Hematopoietic multipotent progenitor cell treated with erythropoietin and hydrocortisone succinate and interleukin-3 and kit ligand, for 15 days (in vitro differentiated cells): ENCODE data around the gene FNBP1L.
A peak's percentile ranks its signal among the peaks of the same experiment; 100 is the strongest.
"Not testable (repeated sequence)": the region's sequence is repeated elsewhere in the genome, so short reads cannot be mapped to it uniquely, and the experiment has no call there.

Source experiments
- DNase-seq: peaks from one replicate; pipeline ENCODE4 v3.0.0-alpha.2; 2015; ENCODE audit warnings: low spot score

FNBP1L gene

DNA sequence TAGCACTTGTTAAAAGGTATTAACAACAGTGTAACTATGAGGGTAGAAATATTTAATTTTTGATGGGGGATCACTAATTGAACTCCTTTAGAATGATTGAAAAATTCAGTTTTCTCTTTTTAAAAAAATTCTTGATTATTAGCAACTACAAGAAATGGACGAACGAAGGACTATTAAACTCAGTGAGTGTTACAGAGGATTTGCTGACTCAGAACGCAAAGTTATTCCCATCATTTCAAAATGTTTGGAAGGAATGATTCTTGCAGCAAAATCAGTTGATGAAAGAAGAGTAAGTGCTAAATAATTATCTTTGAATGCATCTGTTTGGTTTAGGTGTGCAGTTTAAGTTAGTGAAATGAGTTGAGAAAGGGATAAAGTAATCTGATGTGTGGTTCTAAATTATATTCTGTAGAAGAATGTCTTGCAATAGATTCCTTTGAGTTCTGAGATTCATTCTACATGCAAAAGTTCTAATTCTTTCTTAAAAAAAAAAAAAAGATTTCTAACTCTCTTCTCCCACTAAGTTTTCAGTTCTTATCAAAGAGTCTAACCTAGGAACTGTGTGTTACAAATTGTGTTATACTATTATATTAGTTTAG lies 85.0 kb downstream of the FNBP1L start:
- no peak for DNase-seq

DNA sequence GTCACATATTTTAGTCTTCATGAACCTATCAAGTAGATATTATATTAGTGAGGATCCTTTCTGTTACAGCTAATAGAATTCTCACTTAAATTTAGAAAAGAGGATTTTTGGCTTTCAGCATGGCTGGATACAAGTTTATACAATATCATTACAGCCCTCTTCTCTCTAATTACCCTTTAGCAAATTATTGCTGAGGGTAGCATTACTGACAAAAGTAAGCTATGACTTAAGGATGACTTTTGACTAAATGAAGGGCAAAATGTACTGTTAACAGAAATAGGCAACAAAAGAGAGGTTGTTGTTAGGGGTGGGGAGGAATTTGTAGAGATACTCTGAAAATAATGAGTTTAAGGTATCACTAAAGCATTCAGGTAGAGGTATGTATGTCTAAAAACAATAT lies 85.8 kb downstream of the FNBP1L start:
- DNase-seq = no peak

DNA sequence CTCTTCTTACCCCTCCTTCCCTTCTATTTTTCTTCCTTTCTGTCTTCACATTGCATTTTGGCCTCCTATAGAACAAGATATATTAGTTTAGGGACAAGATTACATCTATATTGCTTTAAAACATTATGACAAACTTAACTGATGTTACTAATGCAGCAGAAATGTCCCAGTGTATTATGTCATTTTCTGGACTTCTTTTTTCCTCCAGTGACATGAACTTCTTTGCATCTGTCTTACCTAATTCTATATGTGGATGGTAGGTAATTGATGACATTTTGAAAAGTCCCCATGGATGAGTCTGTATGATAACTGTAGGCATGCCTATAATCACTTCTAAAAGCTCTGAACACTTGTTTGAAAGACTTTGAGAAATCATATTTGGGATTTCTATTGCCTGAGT lies 89.5 kb downstream of the FNBP1L start:
- DNase-seq = no peak

DNA sequence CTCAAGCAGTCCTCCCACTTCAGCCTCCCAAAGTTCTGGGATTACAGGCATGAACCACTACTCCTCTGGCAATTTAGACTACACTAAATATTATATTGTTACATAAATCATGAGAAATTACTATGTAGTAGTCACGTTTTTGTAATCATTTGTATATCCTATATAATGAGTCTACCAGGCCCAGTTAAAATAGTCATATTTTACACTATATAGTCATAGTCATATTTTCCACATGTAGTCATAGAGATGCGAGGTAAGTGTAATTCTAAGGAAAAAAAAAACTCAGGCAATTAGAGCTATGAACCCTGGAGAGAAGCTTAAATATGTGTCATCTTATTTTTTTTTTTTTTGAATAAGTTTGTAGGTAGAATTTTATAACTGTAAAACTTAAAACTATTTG lies 90.0 kb downstream of the FNBP1L start:
- no peak for DNase-seq

DNA sequence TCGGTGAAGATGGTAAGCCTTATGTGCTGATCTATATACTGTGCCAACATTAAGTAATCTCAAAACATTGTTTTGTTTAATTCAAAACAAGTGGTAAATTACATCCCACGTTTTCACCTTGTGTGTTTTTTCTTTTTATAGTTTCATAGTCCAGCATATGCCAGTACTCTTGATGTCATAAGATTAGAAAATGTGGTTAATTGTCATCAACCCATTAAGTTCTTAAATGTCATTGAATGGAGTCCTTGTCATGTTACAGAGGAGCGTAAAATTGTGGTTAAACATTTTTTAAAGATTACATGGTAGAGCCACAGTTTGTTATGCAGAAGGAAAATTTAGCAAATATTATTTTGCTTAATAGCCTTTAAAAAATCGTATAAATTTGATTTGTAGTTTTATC lies 93.1 kb downstream of the FNBP1L start:
- no peak for DNase-seq

DNA sequence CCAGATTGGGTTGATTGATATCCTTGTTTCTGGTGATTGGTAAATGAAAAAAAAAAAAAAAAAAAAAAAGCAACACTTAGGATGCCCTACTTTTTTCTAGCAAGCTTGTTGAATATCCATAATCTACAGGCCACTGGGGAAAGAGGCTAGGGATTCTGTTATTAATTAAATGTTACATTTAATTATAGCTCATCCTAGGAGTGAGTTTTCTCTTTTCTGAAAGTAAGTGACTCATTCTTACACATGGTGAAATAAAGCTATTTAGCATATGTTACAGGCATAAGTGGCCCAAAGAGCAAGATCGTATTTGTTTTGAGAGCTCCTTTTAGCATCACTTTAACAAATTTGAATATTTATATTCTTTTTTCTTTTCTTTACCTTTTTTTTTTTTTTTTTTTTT lies 94.5 kb downstream of the FNBP1L start:
- DNase-seq = no peak

DNA sequence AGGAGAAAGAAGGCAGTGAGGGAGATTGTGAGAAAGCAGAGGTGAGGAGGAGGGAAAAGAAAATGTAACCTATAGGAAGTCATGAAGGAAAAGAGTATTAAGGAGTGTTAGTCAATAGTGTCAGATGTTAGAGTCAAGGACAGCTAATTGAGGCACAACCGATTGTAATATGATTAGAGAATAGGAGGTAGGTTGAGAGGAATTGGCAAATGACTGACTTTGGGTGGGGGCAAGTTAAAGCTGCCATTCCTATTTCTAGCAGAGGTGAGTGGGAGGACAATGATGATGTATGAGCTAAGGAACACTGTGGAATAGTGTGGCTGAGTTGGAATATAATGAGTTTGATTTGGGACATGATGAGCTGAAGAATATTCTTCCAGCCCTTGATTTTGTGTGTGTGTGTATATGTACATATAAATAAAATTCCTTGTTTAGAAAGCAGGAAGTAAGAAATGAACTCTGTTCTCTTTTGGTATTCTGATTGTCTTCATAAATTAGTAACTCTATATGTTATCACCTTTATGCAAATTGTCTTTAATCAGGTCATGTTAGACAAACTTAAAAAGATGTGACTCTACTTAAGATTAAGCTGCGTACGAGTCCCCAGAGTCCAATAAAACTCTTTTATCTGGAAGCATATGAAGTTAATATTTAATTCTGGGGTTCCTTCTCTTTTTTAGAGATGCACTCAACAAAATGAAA lies 98.4 kb downstream of the FNBP1L start:
- DNase-seq = no peak

DNA sequence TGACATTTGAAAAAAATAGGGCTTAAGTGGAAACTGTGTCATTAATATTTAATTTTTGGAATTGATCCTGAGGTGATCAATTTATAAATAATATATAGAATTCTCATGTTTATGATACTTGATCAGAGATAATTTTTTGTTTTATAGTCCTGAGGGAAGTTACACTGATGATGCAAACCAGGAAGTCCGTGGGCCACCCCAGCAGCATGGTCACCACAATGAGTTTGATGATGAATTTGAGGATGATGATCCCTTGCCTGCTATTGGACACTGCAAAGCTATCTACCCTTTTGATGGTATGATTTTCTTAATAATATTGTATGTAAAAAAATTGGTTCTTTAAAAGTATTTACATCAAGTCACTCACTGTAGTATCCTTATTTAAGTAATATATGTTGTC lies 101.2 kb downstream of the FNBP1L start:
- DNase-seq = no peak

DNA sequence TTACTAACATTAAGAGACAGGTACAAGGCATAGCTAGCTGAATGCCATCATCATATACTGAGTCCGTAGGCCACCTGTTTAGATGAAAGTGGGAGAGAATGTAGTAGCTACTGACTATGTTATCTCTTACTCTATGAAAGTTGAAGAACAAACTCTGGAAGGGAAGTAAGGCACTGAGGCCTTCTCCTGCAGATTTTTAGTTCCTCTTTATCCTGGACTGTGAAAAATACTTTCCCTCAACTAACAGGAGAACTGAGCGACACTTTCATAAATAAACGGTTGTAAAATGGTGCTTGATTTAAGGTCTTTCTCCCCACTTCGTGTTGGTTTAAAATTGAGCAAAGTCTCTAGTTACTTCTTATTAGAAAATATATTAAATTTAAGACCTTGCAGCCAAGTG lies 101.9 kb downstream of the FNBP1L start:
- DNase-seq = no peak

DNA sequence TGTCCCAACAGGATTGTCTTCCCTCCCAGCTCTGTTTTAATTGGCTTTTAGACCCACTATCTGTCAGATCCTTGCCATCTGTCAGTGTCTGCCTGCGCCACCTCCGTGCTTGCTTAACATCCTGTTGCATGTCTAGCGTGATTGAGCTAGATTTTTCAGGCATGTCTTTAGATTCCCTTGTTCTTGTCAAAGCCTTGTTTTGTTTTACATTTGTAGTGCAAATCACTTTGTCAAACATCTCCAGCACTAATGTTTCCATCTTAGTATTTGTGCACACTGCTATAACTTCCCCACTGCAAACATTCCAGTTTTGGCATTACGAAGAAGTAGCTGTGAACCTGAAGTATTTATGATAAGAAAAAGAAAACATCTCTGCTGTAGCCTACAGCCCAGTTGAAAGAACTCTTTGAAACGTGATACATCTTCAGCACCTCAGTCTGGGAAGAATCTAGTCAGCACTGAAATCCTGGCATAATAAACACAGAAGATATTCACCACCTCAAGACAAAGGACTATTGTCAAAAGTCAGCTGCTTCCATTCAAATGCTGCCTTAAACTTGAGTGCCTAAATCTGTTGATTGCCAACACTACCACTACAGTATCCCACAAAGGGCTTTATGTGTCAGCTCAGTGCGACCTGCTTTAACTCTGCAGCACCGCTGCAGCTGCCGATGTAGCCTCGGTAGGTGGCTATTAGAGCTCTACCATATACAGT lies 105.0 kb downstream of the FNBP1L start:
- DNase-seq = no peak

DNA sequence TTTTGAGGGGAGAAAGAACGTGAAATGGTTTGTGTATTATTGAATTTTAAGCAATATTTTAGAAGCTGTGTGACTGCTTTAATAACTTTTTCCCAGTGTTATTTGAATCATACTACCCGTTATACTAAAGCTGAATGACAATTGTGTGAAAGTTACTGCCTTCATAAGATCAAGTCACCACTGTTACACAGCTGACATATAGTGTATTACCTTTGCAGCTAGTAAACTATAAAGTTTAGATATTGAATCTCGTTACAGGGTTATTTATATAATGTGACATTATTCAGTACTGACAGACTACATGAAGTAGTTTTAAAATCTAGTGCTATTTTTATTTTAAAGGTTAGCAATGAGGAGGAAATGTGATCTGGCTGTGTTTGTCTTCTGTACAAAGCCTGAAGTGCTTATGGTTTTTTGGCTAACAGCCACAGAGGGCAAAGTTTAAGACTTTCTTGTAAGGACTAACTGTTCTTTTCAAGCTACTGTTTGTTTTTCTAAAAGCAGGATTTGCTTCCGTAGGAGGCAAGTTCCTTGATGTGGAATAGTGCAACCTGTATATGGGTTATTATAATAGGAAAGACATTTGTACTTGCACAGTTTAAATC lies 106.1 kb downstream of the FNBP1L start:
- DNase-seq = not testable (repeated sequence)

DNA sequence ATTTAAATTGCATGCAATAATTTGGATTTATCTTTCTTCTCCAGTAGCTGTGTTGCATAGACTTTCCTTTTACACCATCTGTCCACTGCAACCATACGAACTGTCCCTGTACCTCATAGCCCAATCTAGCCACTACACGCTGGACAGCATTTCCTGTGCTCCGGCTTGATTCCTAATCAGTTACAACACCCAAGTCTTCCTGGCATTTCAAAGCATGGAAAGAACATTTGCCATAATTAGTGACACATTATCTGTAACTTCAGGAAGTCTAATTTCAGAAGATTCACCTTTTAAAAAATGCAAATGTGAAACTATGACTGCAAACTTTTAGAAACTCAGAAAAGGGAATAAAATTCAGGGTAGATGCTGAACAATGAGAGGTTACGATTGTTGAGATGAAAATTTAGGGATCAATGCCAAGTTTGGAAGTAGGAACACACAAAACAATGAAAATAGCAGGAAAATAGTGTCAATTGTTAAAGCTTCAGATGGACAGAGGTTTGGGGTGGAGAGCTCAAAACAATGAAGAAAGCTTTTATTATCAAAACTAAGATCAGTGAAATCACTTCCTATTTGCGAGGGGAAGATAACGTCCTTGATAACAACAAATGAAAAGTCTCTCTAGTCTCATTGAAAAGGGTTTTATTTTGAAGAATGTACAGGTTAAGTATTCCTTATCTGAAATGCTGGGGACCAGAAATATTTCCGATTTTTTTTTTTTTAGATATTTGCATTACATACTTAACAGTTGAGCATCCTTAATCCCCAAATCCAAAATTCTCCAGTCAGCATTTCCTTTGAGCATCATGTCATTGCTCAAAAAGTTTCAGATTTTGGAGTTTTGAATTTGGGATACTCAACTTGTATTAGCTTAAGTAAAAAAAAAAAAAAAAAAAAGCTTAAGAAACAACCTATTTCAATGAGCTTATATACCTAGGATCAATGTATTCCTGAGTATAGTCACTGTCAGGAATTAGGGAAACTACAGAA lies 107.3 kb downstream of the FNBP1L start:
- DNase-seq = no peak

DNA sequence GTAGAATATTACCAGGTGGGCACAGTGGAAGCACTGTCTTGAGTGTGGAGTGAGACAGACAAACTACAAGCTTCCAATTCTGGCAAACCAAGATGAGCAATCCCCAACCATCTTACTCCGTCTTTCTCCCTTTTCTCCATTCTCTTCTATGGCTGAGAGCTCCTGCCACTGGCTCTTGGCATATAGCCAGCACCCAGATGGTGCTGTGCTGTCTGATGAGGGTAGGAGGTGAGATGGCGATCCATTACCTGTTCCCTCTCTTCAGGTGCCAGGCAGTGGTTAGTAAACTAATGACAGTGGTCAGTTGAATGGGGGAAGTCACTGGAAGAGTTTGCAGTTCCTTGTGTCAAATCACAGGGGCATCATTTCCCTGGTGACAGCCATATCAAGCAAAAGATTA lies 108.4 kb downstream of the FNBP1L start:
- DNase-seq = peak; percentile 25

DNA sequence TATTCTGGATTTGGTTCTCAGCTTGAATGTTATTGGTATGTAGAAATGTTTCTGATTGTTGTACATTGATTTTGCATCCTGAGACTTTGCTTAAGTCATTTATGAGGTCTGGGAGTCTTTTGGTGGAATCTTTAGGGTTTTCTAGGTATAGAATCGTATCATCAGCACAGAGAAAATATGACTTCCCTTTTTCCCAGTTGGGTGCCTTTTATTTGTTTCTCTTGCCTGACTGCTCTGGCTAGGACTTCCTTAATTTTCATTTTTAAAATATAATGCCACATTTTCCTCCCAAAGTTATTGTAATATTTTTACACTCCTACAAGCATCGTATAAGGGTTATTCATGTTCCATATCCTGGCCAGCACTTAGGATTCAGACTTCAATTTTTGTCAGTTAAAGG lies 111.1 kb downstream of the FNBP1L start:
- no peak for DNase-seq

DNA sequence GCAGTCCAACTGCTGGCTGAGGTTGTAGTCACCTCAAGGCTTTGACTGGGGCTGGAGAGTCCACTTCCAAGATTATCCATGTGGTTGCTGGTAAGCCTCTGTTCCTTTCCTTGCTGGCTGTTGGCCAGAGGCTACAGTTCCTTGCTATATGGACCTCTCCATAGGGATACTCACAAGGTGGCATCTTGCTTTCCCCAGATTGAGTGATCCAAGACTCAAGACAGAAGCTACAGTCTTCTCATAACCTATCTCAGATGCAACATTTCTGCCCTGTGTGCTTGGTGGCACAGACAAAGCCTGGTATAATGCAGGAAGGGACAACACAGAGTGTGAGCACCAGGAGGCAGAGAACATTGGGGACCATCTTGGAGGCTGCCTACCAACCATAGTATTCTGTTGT lies 111.8 kb downstream of the FNBP1L start:
- DNase-seq = no peak

DNA sequence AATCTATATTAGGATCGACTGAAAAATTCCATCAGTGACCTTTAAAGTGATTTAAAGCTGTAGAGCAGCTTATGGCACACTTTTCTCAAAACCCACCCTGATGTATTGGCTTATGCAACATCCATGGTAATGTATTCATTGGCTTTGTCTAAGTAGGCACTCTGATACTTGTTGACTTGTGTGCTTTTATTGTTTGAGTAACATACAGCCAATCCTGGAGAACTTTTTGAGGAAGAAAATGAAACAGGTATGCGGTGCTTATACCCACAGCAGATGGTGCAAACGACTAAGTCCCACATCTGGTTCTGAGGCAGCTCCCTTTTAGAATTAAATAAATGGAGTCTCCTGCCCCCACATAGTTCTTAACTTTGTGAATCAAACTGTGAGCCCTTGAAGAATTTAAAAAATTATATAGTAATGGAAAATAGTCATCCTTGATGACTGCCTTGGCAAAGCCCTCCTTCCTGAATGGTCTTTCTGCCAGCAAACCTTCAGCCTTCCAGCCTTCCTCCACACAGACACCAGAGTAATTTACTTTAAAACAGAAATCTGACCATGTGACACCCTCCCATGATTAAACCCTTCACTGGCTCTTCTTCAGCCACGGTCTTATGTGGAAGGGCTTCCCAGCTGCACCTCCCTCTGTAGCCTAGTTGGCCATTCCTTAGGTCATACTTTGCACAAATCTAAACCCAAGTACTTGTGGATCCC lies 117.7 kb downstream of the FNBP1L start:
- no peak for DNase-seq

DNA sequence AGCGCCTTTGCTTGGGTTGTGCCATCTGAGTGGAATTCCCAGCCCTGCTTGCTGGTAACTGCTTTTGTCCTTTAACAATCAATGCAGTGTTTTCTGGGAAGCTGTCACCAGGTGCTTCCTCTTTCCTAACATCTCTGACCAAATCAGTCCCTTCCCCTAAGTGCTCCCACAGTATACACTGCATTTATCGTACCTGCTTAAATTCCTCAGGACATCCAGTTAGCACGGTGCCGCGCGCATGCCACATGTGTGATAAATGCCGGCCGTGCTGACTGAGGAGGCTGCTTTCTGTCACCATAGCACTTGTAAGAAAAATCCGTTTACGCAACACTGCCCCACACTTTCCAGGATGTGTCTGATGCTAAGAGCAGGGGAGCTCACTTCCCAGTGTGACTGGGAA lies 118.3 kb downstream of the FNBP1L start:
- DNase-seq = no peak

DNA sequence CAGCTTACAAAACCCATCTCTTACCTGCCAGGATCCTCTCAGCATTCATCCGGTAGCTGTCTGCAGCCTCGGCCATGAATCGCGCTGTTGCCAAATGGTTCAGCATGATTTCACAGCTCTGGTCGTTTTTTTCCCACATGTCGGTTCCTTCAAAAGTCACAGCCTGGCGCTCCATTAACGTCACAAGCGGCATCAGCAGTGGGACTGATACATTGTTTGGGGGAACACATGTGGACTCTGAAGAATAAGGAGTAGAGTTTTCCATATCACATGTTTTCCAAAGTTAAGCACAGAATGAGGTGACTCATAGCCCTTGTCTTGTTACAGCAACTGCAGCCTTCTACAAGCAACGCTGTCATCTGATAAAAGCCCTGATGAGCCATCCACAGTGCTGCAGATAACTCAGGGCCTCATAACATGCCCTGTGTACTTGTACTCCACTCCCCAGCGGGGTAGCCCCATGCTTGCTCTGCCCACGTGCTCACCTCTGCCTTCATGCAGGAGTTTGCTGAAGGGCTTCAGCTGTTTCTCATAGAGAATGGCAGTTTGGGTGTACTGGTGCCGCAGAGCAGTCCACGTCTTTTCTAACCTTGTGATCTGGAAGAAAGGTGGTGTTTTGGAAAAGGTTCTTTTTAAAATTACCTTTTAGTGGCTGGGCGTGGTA lies 119.5 kb downstream of the FNBP1L start:
- DNase-seq = peak; percentile 51

DNA sequence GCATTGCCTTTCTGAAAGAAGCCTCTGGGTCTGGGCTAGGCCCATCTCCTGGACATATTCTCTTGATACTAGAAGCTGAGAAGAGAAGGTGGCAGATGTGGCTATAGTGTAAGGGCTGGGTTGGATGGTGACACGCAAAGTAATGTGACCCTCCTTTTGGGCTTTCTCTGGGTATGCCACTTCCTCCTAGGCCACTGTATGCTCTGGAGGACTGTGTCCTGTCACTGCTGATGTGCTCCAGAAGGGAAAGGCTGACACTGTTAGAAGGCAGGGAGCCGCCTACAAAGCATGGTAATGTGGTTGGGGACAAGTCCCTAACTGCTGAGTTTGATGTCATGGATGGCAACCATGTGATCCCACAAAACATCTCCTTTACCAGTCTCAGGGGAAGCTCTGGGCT lies 121.6 kb downstream of the FNBP1L start:
- DNase-seq = no peak

DNA sequence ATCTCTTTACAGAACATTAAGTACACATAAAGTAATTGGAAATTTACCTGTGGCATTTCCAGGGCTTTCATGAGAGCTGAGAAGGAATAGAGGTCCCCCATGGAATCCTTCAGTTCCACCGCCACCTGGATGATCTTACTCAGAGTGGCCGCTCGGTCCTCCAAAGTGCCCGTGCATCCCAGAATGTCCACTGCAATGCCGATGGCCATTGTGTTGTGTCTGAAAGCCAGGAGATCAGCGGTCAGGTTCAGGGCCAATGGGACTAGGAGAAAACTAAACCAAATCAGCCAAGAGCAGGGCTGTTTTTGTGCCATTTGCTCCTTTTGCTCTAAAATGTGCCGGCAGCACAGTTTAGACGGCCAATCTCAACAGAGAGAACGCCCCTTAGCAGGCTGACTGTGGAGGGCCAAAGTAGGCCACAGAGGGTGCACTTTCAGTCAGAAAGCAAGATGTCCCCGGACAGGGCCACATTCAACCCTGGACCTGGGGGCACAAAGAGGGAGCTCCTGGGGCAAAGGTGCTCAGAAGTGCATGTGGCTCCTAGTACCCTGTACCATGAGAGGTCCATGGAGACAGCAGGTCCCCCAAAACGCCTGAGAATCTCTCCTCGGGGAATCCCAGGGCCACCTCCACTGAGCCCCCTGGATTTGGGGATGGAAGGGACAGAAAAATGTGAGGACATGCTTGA lies 123.8 kb downstream of the FNBP1L start:
- no peak for DNase-seq
